NCI-H1417 (cell line): ENCODE results near the gene C3.
"Not testable (repeated sequence)": the region's sequence is repeated elsewhere in the genome, so short reads cannot be mapped to it uniquely, and the experiment has no call there.

Experiments used
- DNase-seq, 3 experiments: peaks; one replicate each; lab custom pipeline; 2025; lab: John Stamatoyannopoulos, UW

C3 gene

GRCh38 chr19:6720369-6721137 lies at the start of gene C3:
Gene C3 (minus strand): TSS chr19:6720650. CDS start chr19:6720589, 61 bp downstream.
- no peak for DNase-seq

GRCh38 chr19:6769006-6769619 lies 48.7 kb upstream of the C3 start:
- DNase-seq, result no peak

GRCh38 chr19:6768236-6768785 lies 47.9 kb upstream of the C3 start:
- no peak for DNase-seq

- peak in 2 of 3 experiments; percentile 79 to 88 for DNase-seq
Observed at GRCh38 chr19:6767357-6768235, 47.1 kb upstream of the C3 start, which contains the start of gene SH2D3A. Gene SH2D3A (minus strand): TSS chr19:6767435. CDS start chr19:6763748, 3,687 bp downstream.

GRCh38 chr19:6767081-6767356 lies 46.6 kb upstream of the C3 start:
- peak in 2 of 3 experiments; percentile 72 to 79 for DNase-seq

GRCh38 chr19:6766357-6767080 lies 46.1 kb upstream of the C3 start:
- DNase-seq, result no peak

GRCh38 chr19:6765738-6766356 lies 45.4 kb upstream of the C3 start:
- peak in 2 of 3 experiments; percentile 63 to 70 for DNase-seq

- DNase-seq, result not testable (repeated sequence)
Observed at GRCh38 chr19:6762253-6762797, 41.9 kb upstream of the C3 start.

GRCh38 chr19:6761053-6761676 lies 40.7 kb upstream of the C3 start:
- DNase-seq, result no peak

- DNase-seq, result no peak
Observed at GRCh38 chr19:6760606-6761005, 40.2 kb upstream of the C3 start.

GRCh38 chr19:6754653-6755463 lies 34.4 kb upstream of the C3 start:
- DNase-seq, result no peak

- DNase-seq, result no peak
Observed at GRCh38 chr19:6754136-6754535, 33.7 kb upstream of the C3 start.

- no peak for DNase-seq
Observed at GRCh38 chr19:6753178-6754031, 33.0 kb upstream of the C3 start.

- DNase-seq, result no peak
Observed at GRCh38 chr19:6752256-6753177, 32.1 kb upstream of the C3 start.

- no peak for DNase-seq
Observed at GRCh38 chr19:6751189-6751588, 30.7 kb upstream of the C3 start.

- DNase-seq, result no peak
Observed at GRCh38 chr19:6750062-6750461, 29.6 kb upstream of the C3 start.

- not testable (repeated sequence) for DNase-seq
Observed at GRCh38 chr19:6748543-6748942, 28.1 kb upstream of the C3 start.

- no peak for DNase-seq
Observed at GRCh38 chr19:6745965-6746364, 25.5 kb upstream of the C3 start.
